Esophagus squamous epithelium (tissue), 5 donors: ENCODE measurements around the gene SMAD5. TPM values are rescaled to one million over a fixed set of nuclear protein-coding genes. Genes with fewer than 3 reads are reported as not detected.

Source experiments
- DNase-seq: peaks from one replicate; lab custom pipeline; 2025; lab: John Stamatoyannopoulos, UW
- H3K27ac ChIP-seq, 4 donors: fragments of 200-600 bp; sonication (generic); one replicate each; pipeline ENCODE4 v1.5.1; 2016 to 2019; ENCODE audit warnings: mild to moderate bottlenecking in 1 of 4
- H3K27me3 ChIP-seq, 4 donors: fragments of 200-600 bp; sonication (generic); 1 replicate in 3 of 4; 2 replicates in 1 of 4; pipeline versions ENCODE4 v1.5.1 to v1.6.0; 2017 to 2021; ENCODE audit warnings: antibody characterized with exemption in 1 of 4
- H3K36me3 ChIP-seq, 3 donors: fragments of 200-600 bp; sonication (generic); one replicate each; pipeline ENCODE4 v1.5.1; 2016 to 2019
- H3K4me1 ChIP-seq, 3 donors: fragments of 200-600 bp; sonication (generic); one replicate each; pipeline ENCODE4 v1.5.1; 2017 to 2019
- H3K4me3 ChIP-seq, 4 donors: fragments of 200-600 bp; sonication (generic); 1 replicate in 3 of 4; 2 replicates in 1 of 4; pipeline ENCODE4 v1.5.1; 2016 to 2019; ENCODE audit warnings: mild to moderate bottlenecking in 2 of 4, moderate library complexity in 1 of 4
- H3K9me3 ChIP-seq, 3 donors: fragments of 200-600 bp; sonication (generic); one replicate each; pipeline ENCODE4 v1.5.1; 2016 to 2019
- CTCF ChIP-seq, 6 experiments: fragments of 450-650 bp in 4 of 6; fragments of 200-600 bp in 2 of 6; sonication (generic) in 2 of 6; IDR thresholded peaks; one replicate each; pipeline ENCODE4 v1.5.1; 2016 to 2019; ENCODE audit warnings: antibody characterized with exemption in 6 of 6, mild to moderate bottlenecking in 4 of 6, moderate library complexity in 4 of 6
- POLR2A ChIP-seq, 4 donors: fragments of 450-650 bp; IDR thresholded peaks; one replicate each; pipeline ENCODE4 v1.6.1; 2017; ENCODE audit warnings: antibody characterized with exemption in 4 of 4, mild to moderate bottlenecking in 4 of 4, moderate library complexity in 3 of 4
- WGBS, 2 donors: methylation state at CpG; one replicate each; pipeline ENCODE4 v1.1.5; 2018; 5-methylcytosine and 5-hydroxymethylcytosine counted together
- intact Hi-C: fragments of 100-400 bp; cut with DNase I; formaldehyde crosslinking; loops from one replicate; pipeline ENCODE4 v1.15.0; 2022
- total RNA-seq, 4 donors: library from RNA; depleted of rRNA; stranded (reverse); fragments of >200 nt; gene quantifications; one replicate each; pipeline ENCODE4 v1.1.0, GENCODE V29; 2016
- donor health status: DM: yes; HTN: yes; CAD: no.

SMAD5 gene
- total RNA-seq, 4 donors from 2014 or later: 32.0 to 49.6 (median 38.1) TPM

DNA sequence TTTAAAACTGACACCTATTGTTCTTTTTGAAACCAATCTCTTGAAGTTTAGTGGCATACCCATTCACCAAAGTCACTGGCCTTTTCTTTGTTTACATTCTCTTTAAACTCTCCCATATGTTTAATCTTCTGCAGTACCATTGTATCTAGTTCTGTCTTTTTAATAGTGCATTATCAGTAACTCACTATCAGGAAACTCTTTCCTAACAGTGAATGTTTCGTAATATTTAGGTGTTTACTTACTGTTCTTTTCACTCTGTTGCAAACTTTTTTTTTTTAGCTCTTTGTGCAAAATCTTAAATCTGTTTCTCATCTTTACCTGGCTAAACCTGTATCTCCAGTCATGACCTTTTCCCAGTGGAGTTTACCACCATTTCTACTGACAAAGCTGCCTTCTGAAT is 17.2 kb downstream of the SMAD5 start:
- intact Hi-C loops: no loop called here
- H3K4me3 ChIP-seq: no peak overlapping the region
- no peak for DNase-seq
- H3K27me3 ChIP-seq: no peaks in the 10 kb centered on the region
- TF ChIP-seq CTCF (IDR thresholded peaks at IDR 0.05): no peak
- no peak for TF ChIP-seq POLR2A (IDR thresholded peaks at IDR 0.05)
- peak overlapping the region in 1 of 4 donors; percentile 49 for H3K27ac ChIP-seq
- H3K4me1 ChIP-seq: peaks cover 0 to 76% (median 5%) of the 10 kb centered on the region in 3 donors
- H3K9me3 ChIP-seq: no peaks in the 10 kb centered on the region
- 62% methylated on average over 1 of the region's 1 CpG for WGBS, 2 donors
- H3K36me3 ChIP-seq: peaks cover 0 to 21% (median 0%) of the 10 kb centered on the region in 3 donors

DNA sequence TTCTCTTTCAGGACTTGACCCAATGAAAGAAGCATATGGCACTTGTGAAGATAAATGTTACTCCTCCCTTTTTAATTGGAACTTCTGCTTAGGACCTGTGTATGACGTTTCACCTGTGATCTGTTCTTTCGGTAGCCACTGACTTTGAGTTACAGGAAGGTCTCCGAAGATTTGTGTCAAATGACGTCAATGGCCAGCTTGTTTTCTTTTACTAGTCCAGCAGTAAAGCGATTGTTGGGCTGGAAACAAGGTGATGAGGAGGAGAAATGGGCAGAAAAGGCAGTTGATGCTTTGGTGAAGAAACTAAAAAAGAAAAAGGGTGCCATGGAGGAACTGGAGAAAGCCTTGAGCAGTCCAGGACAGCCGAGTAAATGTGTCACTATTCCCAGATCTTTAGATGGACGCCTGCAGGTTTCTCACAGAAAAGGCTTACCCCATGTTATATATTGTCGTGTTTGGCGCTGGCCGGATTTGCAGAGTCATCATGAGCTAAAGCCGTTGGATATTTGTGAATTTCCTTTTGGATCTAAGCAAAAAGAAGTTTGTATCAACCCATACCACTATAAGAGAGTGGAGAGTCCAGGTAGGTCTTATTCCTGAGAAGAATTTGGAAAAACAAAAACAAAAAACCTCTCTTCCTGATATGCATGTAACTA is 21.1 kb downstream of the SMAD5 start:
- TF ChIP-seq CTCF (IDR thresholded peaks at IDR 0.05) (no peak), POLR2A (IDR thresholded peaks at IDR 0.05) (no peak)
- 92 to 93% methylated on average over 11 of the region's 11 CpGs for WGBS, 2 donors
- H3K4me1 ChIP-seq: peaks cover 0 to 48% (median 5%) of the 10 kb centered on the region in 3 donors
- H3K9me3 ChIP-seq: no peaks in the 10 kb centered on the region
- H3K36me3 ChIP-seq: peaks cover 0 to 57% (median 12%) of the 10 kb centered on the region in 3 donors
- intact Hi-C loops: no loop called here
- no peaks in the 10 kb centered on the region for H3K27me3 ChIP-seq
- H3K27ac ChIP-seq: no peak overlapping the region
- H3K4me3 ChIP-seq: no peak overlapping the region
- no peak for DNase-seq

DNA sequence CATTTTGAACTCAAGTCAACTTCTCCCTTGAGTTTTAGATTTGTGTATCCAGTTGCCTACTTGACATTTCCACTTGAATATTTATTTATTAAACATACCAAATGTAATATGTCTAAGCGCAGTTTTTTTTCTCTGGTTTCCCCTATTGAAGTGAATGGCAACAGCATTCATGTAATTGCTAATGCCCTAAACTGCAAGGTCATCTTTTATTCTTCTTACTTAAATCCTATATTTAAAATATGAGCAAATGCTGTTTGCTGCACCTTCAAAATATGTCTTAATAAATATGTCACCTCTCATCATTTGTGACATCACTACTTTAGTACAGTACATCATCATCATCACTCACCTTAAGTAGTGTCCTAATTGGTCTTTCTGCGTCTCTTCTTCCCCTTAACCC is 22.4 kb downstream of the SMAD5 start:
- DNase-seq: no peak
- Histone ChIP-seq H3K36me3 (peaks cover 0 to 58% (median 12%) of the 10 kb centered on the region in 3 donors), H3K27ac (no peak overlapping the region), H3K4me1 (peaks cover 0 to 43% (median 0%) of the 10 kb centered on the region in 3 donors), H3K27me3 (no peaks in the 10 kb centered on the region), H3K9me3 (no peaks in the 10 kb centered on the region), H3K4me3 (no peak overlapping the region)
- TF ChIP-seq CTCF (IDR thresholded peaks at IDR 0.05): no peak
- TF ChIP-seq POLR2A (IDR thresholded peaks at IDR 0.05): no peak
- 89 to 95% methylated on average over 2 of the region's 2 CpGs for WGBS, 2 donors
- intact Hi-C loops: no loop called here

DNA sequence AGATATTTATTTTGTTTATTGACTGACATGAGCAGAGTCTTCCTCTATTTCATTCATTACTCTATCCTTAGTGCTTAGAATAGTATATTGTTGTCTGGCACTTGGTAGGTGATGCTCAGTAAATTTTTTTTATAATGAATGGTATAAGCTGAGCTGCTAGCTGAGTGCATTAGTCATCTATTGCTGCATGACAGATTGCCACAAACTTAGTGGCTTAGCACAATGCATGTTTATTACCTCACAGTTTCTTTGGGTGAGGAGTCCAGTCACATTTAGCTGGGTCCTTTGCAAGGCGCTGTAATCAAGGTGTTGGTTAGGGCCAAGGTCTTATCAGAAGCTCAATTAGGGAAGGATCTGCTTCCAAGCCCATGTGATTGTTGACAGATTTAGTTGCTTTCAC is 23.1 kb downstream of the SMAD5 start:
- Histone ChIP-seq H3K36me3 (peaks cover 0 to 65% (median 12%) of the 10 kb centered on the region in 3 donors), H3K27me3 (no peaks in the 10 kb centered on the region), H3K27ac (no peak overlapping the region), H3K4me1 (peaks cover 0 to 36% (median 0%) of the 10 kb centered on the region in 3 donors), H3K9me3 (no peaks in the 10 kb centered on the region), H3K4me3 (no peak overlapping the region)
- intact Hi-C loops: no loop called here
- no peak for DNase-seq
- TF ChIP-seq POLR2A (IDR thresholded peaks at IDR 0.05) (no peak), CTCF (IDR thresholded peaks at IDR 0.05) (no peak)
- 100% methylated on average over 1 of the region's 1 CpG for WGBS, 2 donors

DNA sequence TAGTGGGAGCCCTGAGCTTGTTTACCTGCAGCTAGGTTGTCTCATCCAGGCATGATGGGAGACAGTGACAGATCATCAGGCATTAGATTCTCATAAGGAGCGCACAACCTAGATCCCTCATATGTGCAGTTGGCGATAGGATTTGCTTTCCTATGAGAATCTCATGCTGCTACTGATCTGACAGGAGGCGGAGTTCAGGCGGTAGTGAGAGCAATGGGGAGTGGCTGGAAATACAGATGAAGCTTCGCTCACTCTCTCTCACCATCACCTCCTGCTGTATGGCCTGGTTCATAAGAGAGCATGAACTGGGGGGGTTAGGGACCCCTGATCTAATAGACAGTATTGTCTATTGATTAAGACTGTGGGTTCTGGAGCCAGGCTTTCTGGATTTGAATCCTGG is 24.9 kb downstream of the SMAD5 start:
- peaks cover 0 to 83% (median 12%) of the 10 kb centered on the region in 3 donors for H3K36me3 ChIP-seq
- no peak for DNase-seq
- no peaks in the 10 kb centered on the region for H3K9me3 ChIP-seq
- peaks cover 0 to 19% (median 0%) of the 10 kb centered on the region in 3 donors for H3K4me1 ChIP-seq
- 95 to 98% methylated on average over 5 of the region's 5 CpGs for WGBS, 2 donors
- TF ChIP-seq CTCF (IDR thresholded peaks at IDR 0.05): no peak
- TF ChIP-seq POLR2A (IDR thresholded peaks at IDR 0.05): no peak
- H3K4me3 ChIP-seq: no peak overlapping the region
- intact Hi-C loops: no loop called here
- no peak overlapping the region for H3K27ac ChIP-seq
- no peaks in the 10 kb centered on the region for H3K27me3 ChIP-seq
